ENCODE results near the gene SPNS2. TPM values are rescaled to one million over a fixed set of nuclear protein-coding genes. Genes with fewer than 3 reads are reported as not detected.
A peak's percentile ranks its signal among the peaks of the same experiment; 100 is the strongest.

Gene SPNS2
- total RNA-seq, 1 experiment from 2014 or later = 2.6 TPM

DNA sequence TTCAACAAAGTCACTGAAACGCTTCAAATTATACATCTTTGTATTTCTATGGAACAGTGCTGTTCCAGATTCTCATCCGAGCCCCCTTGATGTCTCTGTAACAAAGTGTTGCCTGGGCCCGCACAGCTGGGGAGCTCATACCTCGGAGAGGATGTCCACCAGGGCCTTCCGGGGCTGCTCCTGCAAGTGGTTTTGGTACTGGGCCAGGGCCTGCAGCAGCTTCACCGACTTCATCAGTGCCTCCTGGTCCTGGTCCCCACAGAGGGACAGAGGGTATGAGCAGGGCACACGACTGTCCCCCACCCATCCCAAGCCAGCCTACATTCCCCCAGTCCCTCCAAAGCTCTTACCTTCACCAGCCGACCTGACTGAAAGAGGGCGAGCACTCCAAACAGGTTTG is 55.0 kb downstream of the SPNS2 start:
- DNase-seq (no peak), ATAC-seq (no peak)
- Histone ChIP-seq H3K27me3 (ENCODE audit: low read length) (no peaks in the 10 kb centered on the region), H2AFZ (ENCODE audit: low read length) (no peak overlapping the region), H3K4me1 (ENCODE audit: insufficient read depth, low read length) (peaks cover 9% of the 10 kb centered on the region; the same call in 1 of the 2 replicates), H3K4me3 (ENCODE audit: low read length) (peak overlapping the region; percentile 98), H3K9me2 (replicated peaks; ENCODE audit: low read length) (no peaks in the 10 kb centered on the region), H3K9ac (ENCODE audit: low read length) (peak overlapping the region; percentile 99), H3K36me3 (ENCODE audit: low read depth, low read length) (peaks cover 42% of the 10 kb centered on the region; the same call in 1 of the 2 replicates), H3F3A (ENCODE audit: low read length, unreplicated experiment) (no peaks in the 10 kb centered on the region), H3K79me2 (ENCODE audit: low read length) (peaks cover 45% of the 10 kb centered on the region), H3K27ac (ENCODE audit: low read length) (no peak overlapping the region), H3K9me3 (ENCODE audit: low read length) (no peaks in the 10 kb centered on the region), H4K20me1 (ENCODE audit: low read length) (no peaks in the 10 kb centered on the region), H3K4me2 (ENCODE audit: low read length) (peak overlapping the region; percentile 98)
- TF ChIP-seq EZH2 (IDR thresholded peaks at IDR 0.05; ENCODE audit: low read length, unreplicated experiment) = no peak
- no peak for TF ChIP-seq EZH2phosphoT487 (IDR thresholded peaks at IDR 0.05; ENCODE audit: borderline replicate concordance, low read length)
- no TSS peak for BruUV-seq (replicated peaks)
- POLR2A ChIA-PET (ENCODE audit: unreplicated experiment) = no interaction called here
- intact Hi-C loops (cut with micrococcal nuclease) = no loop called here
- CTCF ChIA-PET = no interaction called here

DNA sequence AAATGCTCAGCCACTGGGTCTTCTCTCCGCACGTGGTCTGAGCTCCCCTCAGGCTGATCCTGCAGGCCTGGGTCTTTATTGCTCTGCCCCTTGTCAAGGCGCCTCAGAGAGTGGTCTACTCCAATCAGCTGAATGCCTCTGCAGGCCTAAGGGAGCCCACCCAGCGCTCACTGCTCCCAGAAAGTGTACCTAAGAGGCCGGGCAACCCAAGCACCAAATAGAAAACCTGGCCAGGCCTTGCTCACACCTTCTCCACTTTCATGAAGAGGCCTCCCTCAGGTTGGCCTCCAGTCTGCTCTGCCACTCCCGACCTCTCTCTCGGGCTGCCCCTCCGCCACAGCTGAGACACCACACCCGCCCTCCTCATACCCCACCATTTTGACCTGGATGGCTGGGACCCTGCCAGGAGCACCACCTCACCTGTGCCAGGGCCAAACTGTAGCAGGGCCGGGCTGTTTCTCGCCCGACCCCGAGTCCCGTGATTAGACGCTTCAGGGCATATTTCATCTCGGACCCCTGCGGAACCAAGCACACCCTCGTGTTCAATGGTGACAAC is 55.8 kb downstream of the SPNS2 start:
- Histone ChIP-seq H3F3A (ENCODE audit: low read length, unreplicated experiment) (no peaks in the 10 kb centered on the region), H2AFZ (ENCODE audit: low read length) (peak overlapping the region; percentile 75), H3K4me3 (ENCODE audit: low read length) (peak overlapping the region; percentile 98), H3K79me2 (ENCODE audit: low read length) (peaks cover 45% of the 10 kb centered on the region), H3K9me3 (ENCODE audit: low read length) (no peaks in the 10 kb centered on the region), H3K4me1 (ENCODE audit: insufficient read depth, low read length) (peaks cover 9% of the 10 kb centered on the region; the same call in 1 of the 2 replicates), H3K9me2 (replicated peaks; ENCODE audit: low read length) (no peaks in the 10 kb centered on the region), H3K9ac (ENCODE audit: low read length) (peak overlapping the region; percentile 99), H4K20me1 (ENCODE audit: low read length) (no peaks in the 10 kb centered on the region), H3K27me3 (ENCODE audit: low read length) (no peaks in the 10 kb centered on the region), H3K4me2 (ENCODE audit: low read length) (peak overlapping the region; percentile 98), H3K27ac (ENCODE audit: low read length) (peak overlapping the region; percentile 51), H3K36me3 (ENCODE audit: low read depth, low read length) (peaks cover 36% of the 10 kb centered on the region; the same call in 1 of the 2 replicates)
- DNase-seq (no peak), ATAC-seq (no peak; the same call in 1 of the 2 replicates)
- intact Hi-C loops (cut with micrococcal nuclease) = no loop called here
- POLR2A ChIA-PET (ENCODE audit: unreplicated experiment) = no interaction called here
- no TSS peak for BruUV-seq (replicated peaks)
- TF ChIP-seq EZH2 (IDR thresholded peaks at IDR 0.05; ENCODE audit: low read length, unreplicated experiment) (no peak), EZH2phosphoT487 (IDR thresholded peaks at IDR 0.05; ENCODE audit: borderline replicate concordance, low read length) (no peak)
- TF ChIP-seq, protein P1, sequence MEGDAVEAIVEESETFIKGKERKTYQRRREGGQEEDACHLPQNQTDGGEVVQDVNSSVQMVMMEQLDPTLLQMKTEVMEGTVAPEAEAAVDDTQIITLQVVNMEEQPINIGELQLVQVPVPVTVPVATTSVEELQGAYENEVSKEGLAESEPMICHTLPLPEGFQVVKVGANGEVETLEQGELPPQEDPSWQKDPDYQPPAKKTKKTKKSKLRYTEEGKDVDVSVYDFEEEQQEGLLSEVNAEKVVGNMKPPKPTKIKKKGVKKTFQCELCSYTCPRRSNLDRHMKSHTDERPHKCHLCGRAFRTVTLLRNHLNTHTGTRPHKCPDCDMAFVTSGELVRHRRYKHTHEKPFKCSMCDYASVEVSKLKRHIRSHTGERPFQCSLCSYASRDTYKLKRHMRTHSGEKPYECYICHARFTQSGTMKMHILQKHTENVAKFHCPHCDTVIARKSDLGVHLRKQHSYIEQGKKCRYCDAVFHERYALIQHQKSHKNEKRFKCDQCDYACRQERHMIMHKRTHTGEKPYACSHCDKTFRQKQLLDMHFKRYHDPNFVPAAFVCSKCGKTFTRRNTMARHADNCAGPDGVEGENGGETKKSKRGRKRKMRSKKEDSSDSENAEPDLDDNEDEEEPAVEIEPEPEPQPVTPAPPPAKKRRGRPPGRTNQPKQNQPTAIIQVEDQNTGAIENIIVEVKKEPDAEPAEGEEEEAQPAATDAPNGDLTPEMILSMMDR (conservative IDR thresholded peaks at IDR 0.05; ENCODE audit: low read depth, low read length) = no peak
- CTCF ChIA-PET = no interaction called here

DNA sequence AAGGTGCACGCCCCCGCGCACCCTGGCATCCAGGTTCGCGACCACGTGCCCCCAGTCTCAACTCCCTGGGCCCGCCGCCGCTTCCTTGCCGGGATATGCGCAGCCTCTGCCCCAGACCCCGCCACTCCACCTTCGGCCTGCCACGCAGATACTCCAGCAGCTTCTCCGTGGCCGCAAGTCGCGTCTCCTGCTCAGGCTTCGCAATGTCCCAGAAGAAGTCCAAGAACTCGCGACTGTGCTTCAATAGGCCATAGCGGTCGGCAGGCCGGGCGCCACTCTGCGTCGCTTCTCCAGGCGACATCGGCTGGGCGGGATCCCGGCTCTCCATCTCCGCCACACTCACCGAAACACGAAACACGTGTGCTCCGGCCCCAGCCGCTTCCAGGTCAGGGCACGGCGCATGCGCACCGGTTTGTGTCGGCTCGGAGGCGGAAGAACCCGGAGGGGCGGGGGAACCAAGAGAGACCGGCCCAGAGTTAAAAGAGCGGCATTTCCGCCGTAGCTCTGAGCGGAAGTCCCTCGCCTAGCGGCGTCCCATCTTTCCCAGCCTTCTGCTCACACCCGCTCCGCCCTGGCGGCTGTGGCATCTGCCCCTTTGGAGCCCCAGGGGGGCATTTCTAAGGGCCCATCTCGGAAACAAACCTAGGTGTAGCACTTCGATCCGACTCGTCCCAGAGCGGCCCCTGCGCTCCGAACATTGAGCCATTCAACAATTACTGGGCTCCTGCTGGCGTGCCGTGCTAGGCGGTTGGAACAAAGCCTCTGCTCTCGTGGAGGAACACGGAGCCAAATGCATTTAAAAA is 56.5 kb downstream of the SPNS2 start, which contains the start of gene MYBBP1A:
TSS of gene MYBBP1A (minus strand) at position 388 of the 803 bp plus-strand sequence. CDS start at position 328, 60 bp downstream.
- Histone ChIP-seq H3K4me1 (ENCODE audit: insufficient read depth, low read length) (peaks cover 9% of the 10 kb centered on the region; the same call in 1 of the 2 replicates), H3K9me3 (ENCODE audit: low read length) (no peaks in the 10 kb centered on the region), H3K79me2 (ENCODE audit: low read length) (peaks cover 45% of the 10 kb centered on the region), H3K9me2 (replicated peaks; ENCODE audit: low read length) (no peaks in the 10 kb centered on the region), H3K27ac (ENCODE audit: low read length) (peak within 1 kb of the TSS; percentile 51), H3K4me3 (ENCODE audit: low read length) (peak within 1 kb of the TSS; percentile 98), H4K20me1 (ENCODE audit: low read length) (no peaks in the 10 kb centered on the region), H3K9ac (ENCODE audit: low read length) (peak within 1 kb of the TSS; percentile 99), H2AFZ (ENCODE audit: low read length) (peak within 1 kb of the TSS; percentile 75), H3F3A (ENCODE audit: low read length, unreplicated experiment) (no peaks in the 10 kb centered on the region), H3K4me2 (ENCODE audit: low read length) (peak within 1 kb of the TSS; percentile 98), H3K27me3 (ENCODE audit: low read length) (no peaks in the 10 kb centered on the region), H3K36me3 (ENCODE audit: low read depth, low read length) (peaks cover 30% of the 10 kb centered on the region; the same call in 1 of the 2 replicates)
- CTCF ChIA-PET = no interaction called here
- peak; percentile 93 for DNase-seq
- TF ChIP-seq EZH2 (IDR thresholded peaks at IDR 0.05; ENCODE audit: low read length, unreplicated experiment) (no peak), EZH2phosphoT487 (IDR thresholded peaks at IDR 0.05; ENCODE audit: borderline replicate concordance, low read length) (no peak)
- TF ChIP-seq, protein P1 (conservative IDR thresholded peaks at IDR 0.05; ENCODE audit: low read depth, low read length) = no peak
- TSS peak; percentile 63 for BruUV-seq (replicated peaks)
- intact Hi-C loops (cut with micrococcal nuclease) = no loop called here
- POLR2A ChIA-PET (ENCODE audit: unreplicated experiment) = no interaction called here
- peak; percentile 96 for ATAC-seq
